RWPE2 (cell line): ENCODE data around the gene AMIGO3.
A peak's percentile ranks its signal among the peaks of the same experiment; 100 is the strongest.

ENCODE experiments used
- ATAC-seq: fragments of 200-7000 bp; cut with Tn5 transposase; 3 replicates; pipeline ENCODE4 v1.9.1; 2021; ENCODE audit warnings: low read depth
- DNase-seq: peaks from one replicate; pipeline ENCODE4 v3.0.0-alpha.2; 2020; ENCODE audit warnings: low spot score
- H3K27ac ChIP-seq: fragments of 450-650 bp; 2 replicates; pipeline ENCODE4 v1.5.1; 2017; ENCODE audit warnings: mild to moderate bottlenecking; ENCODE audit not compliant: poor library complexity, severe bottlenecking
- H3K27me3 ChIP-seq: fragments of 250-450 bp; sonication (Bioruptor Pico); 2 replicates; pipeline ENCODE4 v1.5.1; 2021; ENCODE audit warnings: mild to moderate bottlenecking, moderate library complexity; ENCODE audit not compliant: insufficient read depth, poor library complexity, severe bottlenecking
- H3K36me3 ChIP-seq: fragments of 250-450 bp; sonication (Bioruptor Pico); 2 replicates; pipeline ENCODE4 v1.5.1; 2020; ENCODE audit warnings: low read depth, mild to moderate bottlenecking, moderate library complexity
- H3K4me1 ChIP-seq: fragments of 250-450 bp; sonication (Bioruptor Pico); 2 replicates; pipeline ENCODE4 v1.5.1; 2021; ENCODE audit warnings: mild to moderate bottlenecking, moderate library complexity; ENCODE audit not compliant: insufficient read depth, poor library complexity, severe bottlenecking
- H3K4me3 ChIP-seq: fragments of 250-450 bp; sonication (Bioruptor Pico); 2 replicates; pipeline ENCODE4 v1.5.1; 2021; ENCODE audit warnings: mild to moderate bottlenecking, moderate library complexity; ENCODE audit not compliant: severe bottlenecking
- H3K9me3 ChIP-seq: fragments of 250-450 bp; sonication (Bioruptor Pico); 2 replicates; pipeline ENCODE4 v1.5.1; 2021; ENCODE audit warnings: mild to moderate bottlenecking, moderate library complexity; ENCODE audit not compliant: severe bottlenecking
- CTCF ChIP-seq: fragments of 450-650 bp; IDR thresholded peaks from one replicate; pipeline ENCODE4 v1.5.1; 2017; ENCODE audit warnings: mild to moderate bottlenecking, moderate library complexity; ENCODE audit not compliant: poor library complexity, severe bottlenecking

The AMIGO3 gene

GRCh38 chr3:49675912-49676311 is 43.6 kb downstream of the AMIGO3 start:
- DNase-seq = no peak
- H3K27ac ChIP-seq = no peak overlapping the region
- no peaks in the 10 kb centered on the region for H3K9me3 ChIP-seq
- no peak for ATAC-seq
- H3K27me3 ChIP-seq = no peaks in the 10 kb centered on the region
- peaks cover 57% of the 10 kb centered on the region for H3K36me3 ChIP-seq
- no peaks in the 10 kb centered on the region for H3K4me1 ChIP-seq
- no peak overlapping the region for H3K4me3 ChIP-seq
- no peak for TF ChIP-seq CTCF

GRCh38 chr3:49674497-49674983 is 44.9 kb downstream of the AMIGO3 start:
- no peak for DNase-seq
- Histone ChIP-seq H3K9me3 (no peaks in the 10 kb centered on the region), H3K27me3 (no peaks in the 10 kb centered on the region), H3K4me1 (no peaks in the 10 kb centered on the region), H3K4me3 (peak overlapping the region; percentile 73), H3K36me3 (peaks cover 46% of the 10 kb centered on the region), H3K27ac (peak overlapping the region; percentile 79)
- TF ChIP-seq CTCF = no peak
- ATAC-seq = peak; percentile 11

GRCh38 chr3:49673715-49674496 is 45.6 kb downstream of the AMIGO3 start, which contains the start of gene APEH:
APEH (plus strand) TSS chr3:49674351; CDS start chr3:49674402, 51 bp downstream.
- H3K27me3 ChIP-seq = no peaks in the 10 kb centered on the region
- ATAC-seq (peak; percentile 86), DNase-seq (peak; percentile 99)
- H3K4me1 ChIP-seq = peaks cover 4% of the 10 kb centered on the region
- TF ChIP-seq CTCF = no peak
- peaks cover 39% of the 10 kb centered on the region for H3K36me3 ChIP-seq
- H3K27ac ChIP-seq = peak within 1 kb of the TSS; percentile 79
- H3K4me3 ChIP-seq = peak within 1 kb of the TSS; percentile 73
- no peaks in the 10 kb centered on the region for H3K9me3 ChIP-seq

- Histone ChIP-seq H3K27me3 (no peaks in the 10 kb centered on the region), H3K9me3 (no peaks in the 10 kb centered on the region), H3K36me3 (peaks cover 33% of the 10 kb centered on the region), H3K4me1 (peaks cover 9% of the 10 kb centered on the region), H3K27ac (peak overlapping the region; percentile 79), H3K4me3 (peak overlapping the region; percentile 73)
- no peak for DNase-seq
- TF ChIP-seq CTCF = no peak
- ATAC-seq = no peak
Observed at GRCh38 chr3:49673121-49673714, 46.3 kb downstream of the AMIGO3 start.
